Prostate gland (tissue), 2 donors: ENCODE data around the gene DISP2. TPM values are rescaled to one million over a fixed set of nuclear protein-coding genes. Genes with fewer than 3 reads are reported as not detected.

Source experiments
- DNase-seq: peaks from one replicate; pipeline ENCODE4 v3.0.0-alpha.2; 2019; ENCODE audit warnings: low spot score
- H3K27ac ChIP-seq, 2 donors: fragments of 200-600 bp; sonication (generic); 2 replicates each; pipeline ENCODE4 v1.5.1; 2017 to 2019
- H3K27me3 ChIP-seq: fragments of 200-600 bp; sonication (generic); replicated peaks from 2 replicates; pipeline ENCODE4 v1.5.1; 2019; ENCODE audit not compliant: insufficient read depth
- H3K36me3 ChIP-seq, 2 donors: fragments of 200-600 bp; sonication (generic); 1 replicate in 1 of 2; 2 replicates in 1 of 2; pipeline versions ENCODE4 v1.5.1 to v1.8.1; 2017 to 2019
- H3K4me1 ChIP-seq: fragments of 200-600 bp; sonication (generic); replicated peaks from 2 replicates; pipeline ENCODE4 v1.5.1; 2019
- H3K4me3 ChIP-seq, 2 donors: fragments of 200-600 bp; sonication (generic); 2 replicates each; pipeline ENCODE4 v1.5.1; 2017 to 2019
- H3K9me3 ChIP-seq: fragments of 200-600 bp; sonication (generic); 2 replicates; pipeline ENCODE4 v1.5.1; 2017
- CTCF ChIP-seq, 4 experiments: fragments of 200-600 bp in 2 of 4; fragments of 450-650 bp in 2 of 4; sonication (generic) in 2 of 4; IDR thresholded peaks; 1 replicate in 3 of 4; 2 replicates in 1 of 4; pipeline ENCODE4 v1.5.1; 2016 to 2019; ENCODE audit warnings: antibody characterized with exemption in 4 of 4, mild to moderate bottlenecking in 2 of 4, moderate library complexity in 2 of 4
- POLR2A ChIP-seq: fragments of 450-650 bp; IDR thresholded peaks from one replicate; pipeline ENCODE4 v1.6.1; 2016; ENCODE audit warnings: antibody characterized with exemption, mild to moderate bottlenecking
- POLR2AphosphoS5 ChIP-seq: sonication (generic); formaldehyde crosslinking; IDR thresholded peaks from one replicate; pipeline ENCODE4 v1.6.1; 2017; ENCODE audit warnings: antibody characterized with exemption
- WGBS: methylation state at CpG from one replicate; pipeline ENCODE4 v1.1.5; 2018; 5-methylcytosine and 5-hydroxymethylcytosine counted together
- intact Hi-C: fragments of 100-400 bp; cut with DNase I; formaldehyde crosslinking; loops from one replicate; pipeline ENCODE4 v1.14.2; 2022
- total RNA-seq, 2 donors: library from RNA; depleted of rRNA; stranded (reverse); fragments of >200 nt; gene quantifications; one replicate each; pipeline ENCODE4 v1.1.0, GENCODE V29; 2016

DISP2 gene
- total RNA-seq, 2 donors from 2014 or later, result 0.27 to 1.6 TPM

DNA sequence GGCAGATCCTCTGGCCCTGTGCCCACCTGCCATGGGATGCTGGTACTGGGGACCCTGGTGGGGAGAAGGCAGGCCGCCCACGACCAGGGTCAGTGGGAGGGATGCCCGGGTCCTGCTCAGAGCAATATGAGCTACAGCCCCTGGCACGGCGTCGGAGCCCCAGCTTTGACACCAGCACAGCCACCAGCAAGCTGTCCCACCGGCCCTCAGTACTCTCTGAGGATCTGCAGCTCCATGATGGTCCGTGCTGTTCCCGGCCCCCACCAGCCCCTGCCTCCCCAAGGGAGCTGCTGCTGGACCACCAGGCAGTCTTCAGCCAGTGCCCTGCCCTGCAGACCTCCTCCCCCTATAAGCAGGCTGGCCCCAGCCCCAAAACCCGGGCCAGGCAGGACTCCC lies 11.5 kb downstream of the DISP2 start:
- intact Hi-C loops, result loop anchor here (10.0 kb wide), 1 partner anchor 85 kb away; the partner anchor contains the start of gene ANKRD63

DNA sequence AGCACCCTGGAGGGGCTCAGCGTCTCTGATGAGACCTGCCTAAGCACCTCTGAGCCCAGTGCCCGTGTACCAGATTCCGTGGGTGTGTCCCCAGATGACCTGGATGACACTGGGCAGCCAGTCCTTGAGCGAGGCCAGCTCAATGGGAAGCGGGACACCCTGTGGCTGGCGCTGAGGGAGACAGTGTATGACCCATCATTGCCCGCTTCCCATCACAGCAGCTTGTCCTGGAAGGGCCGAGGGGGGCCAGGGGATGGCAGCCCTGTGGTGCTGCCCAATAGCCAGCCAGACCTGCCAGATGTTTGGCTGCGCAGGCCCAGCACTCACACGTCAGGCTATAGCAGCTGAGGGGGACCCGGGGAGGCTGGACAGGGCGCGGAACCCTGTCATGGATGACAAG lies 12.0 kb downstream of the DISP2 start:
- Histone ChIP-seq H3K4me1 (peaks cover 5% of the 10 kb centered on the region), H3K27ac (no peak overlapping the region), H3K4me3 (no peak overlapping the region), H3K36me3 (no peaks in the 10 kb centered on the region), H3K27me3 (no peaks in the 10 kb centered on the region), H3K9me3 (no peaks in the 10 kb centered on the region)
- TF ChIP-seq POLR2AphosphoS5 (no peak), CTCF (IDR thresholded peaks at IDR 0.05) (no peak), POLR2A (no peak)
- intact Hi-C loops, result loop anchor here (10.0 kb wide), 1 partner anchor 85 kb away; the partner anchor contains the start of gene ANKRD63
- 93% methylated on average over 13 of the region's 13 CpGs for WGBS
- no peak for DNase-seq

More for the DNA sequence above, 11.5 kb downstream of the DISP2 start:
- Histone ChIP-seq H3K9me3 (no peaks in the 10 kb centered on the region), H3K36me3 (no peaks in the 10 kb centered on the region), H3K4me3 (no peak overlapping the region), H3K27me3 (no peaks in the 10 kb centered on the region), H3K27ac (no peak overlapping the region), H3K4me1 (peaks cover 5% of the 10 kb centered on the region)
- TF ChIP-seq POLR2AphosphoS5 (no peak), POLR2A (no peak), CTCF (IDR thresholded peaks at IDR 0.05) (no peak)
- 91% methylated on average over 10 of the region's 10 CpGs for WGBS
- DNase-seq, result no peak

DNA sequence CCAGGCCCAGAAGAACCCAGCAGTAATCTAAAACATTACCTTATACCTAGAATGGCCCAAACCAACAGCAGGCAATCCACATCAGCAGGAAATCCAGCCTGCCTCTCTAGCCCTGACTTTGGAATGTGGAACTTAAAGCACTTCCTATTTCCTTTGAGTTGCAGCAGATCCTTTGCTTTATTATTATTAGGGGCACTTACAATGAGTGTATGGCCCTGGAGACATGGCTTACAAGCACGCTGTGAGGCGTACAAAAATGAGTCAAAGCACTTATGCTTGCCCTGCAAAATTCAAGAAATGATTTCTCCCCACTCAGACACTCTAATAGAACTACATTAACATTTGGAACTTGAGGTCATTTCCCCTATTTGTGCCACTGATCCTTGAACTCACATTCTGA lies 15.0 kb downstream of the DISP2 start:
- Histone ChIP-seq H3K27ac (no peak overlapping the region), H3K4me3 (no peak overlapping the region), H3K27me3 (no peaks in the 10 kb centered on the region), H3K4me1 (peaks cover 2% of the 10 kb centered on the region), H3K36me3 (no peaks in the 10 kb centered on the region), H3K9me3 (no peaks in the 10 kb centered on the region)
- intact Hi-C loops, result no loop called here
- WGBS, result 71% methylated on average over 2 of the region's 2 CpGs
- TF ChIP-seq POLR2A (no peak), POLR2AphosphoS5 (no peak), CTCF (IDR thresholded peaks at IDR 0.05) (no peak)
- no peak for DNase-seq

DNA sequence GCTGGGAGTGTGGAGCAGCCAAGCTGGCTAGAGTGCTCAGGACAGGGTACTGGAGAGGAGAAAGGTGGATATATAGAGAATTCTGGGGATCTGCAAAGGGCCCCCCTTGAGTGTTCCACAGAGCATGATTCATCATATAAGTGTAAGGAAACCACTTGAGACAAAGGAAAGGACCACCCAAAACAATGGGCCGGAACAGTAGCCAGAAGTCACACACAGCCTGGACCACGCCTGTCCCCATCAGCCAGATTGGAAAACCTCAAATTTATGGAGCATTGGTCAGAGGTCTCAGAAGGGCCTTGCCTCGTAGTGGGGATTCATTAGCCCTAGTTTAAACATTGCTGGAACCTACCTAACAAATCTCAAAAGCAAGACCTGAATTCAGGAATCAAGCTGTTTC lies 19.6 kb downstream of the DISP2 start:
- TF ChIP-seq CTCF (IDR thresholded peaks at IDR 0.05), result no peak
- no peak for TF ChIP-seq POLR2AphosphoS5
- no peak for TF ChIP-seq POLR2A
- no peaks in the 10 kb centered on the region for H3K36me3 ChIP-seq
- no peaks in the 10 kb centered on the region for H3K9me3 ChIP-seq
- H3K4me3 ChIP-seq, result no peak overlapping the region
- H3K27me3 ChIP-seq, result no peaks in the 10 kb centered on the region
- no peak overlapping the region for H3K27ac ChIP-seq
- no peak for DNase-seq
- intact Hi-C loops, result no loop called here
- no peaks in the 10 kb centered on the region for H3K4me1 ChIP-seq
- 67% methylated on average over 3 of the region's 3 CpGs for WGBS

- Histone ChIP-seq H3K9me3 (no peaks in the 10 kb centered on the region), H3K4me1 (no peaks in the 10 kb centered on the region), H3K4me3 (no peak overlapping the region), H3K36me3 (no peaks in the 10 kb centered on the region), H3K27me3 (no peaks in the 10 kb centered on the region), H3K27ac (no peak overlapping the region)
- DNase-seq, result no peak
- no peak for TF ChIP-seq POLR2AphosphoS5
- TF ChIP-seq CTCF (IDR thresholded peaks at IDR 0.05), result no peak
- TF ChIP-seq POLR2A, result no peak
- WGBS, result 88% methylated on average over 4 of the region's 4 CpGs
- intact Hi-C loops, result no loop called here
Observed at GRCh38 chr15:40379374-40379773, 21.4 kb downstream of the DISP2 start.
